DOHH2 (cell line): ENCODE results near the gene MYH6.

Experiments
- EZH2phosphoT487 ChIP-seq: fragments of 200-600 bp; sonication (generic); IDR thresholded peaks from 2 replicates; pipeline ENCODE4 v1.6.1; 2017; ENCODE audit warnings: borderline replicate concordance, mild to moderate bottlenecking, antibody characterized with exemption, low read length, moderate library complexity, mixed read lengths
- TF ChIP-seq, protein P1 (sequence below): fragments of 200-600 bp; sonication (generic); IDR thresholded peaks from one replicate; pipeline ENCODE4 v1.5.1; 2014; ENCODE audit warnings: antibody characterized with exemption, mild to moderate bottlenecking, low read depth, low read length; ENCODE audit not compliant: poor library complexity, severe bottlenecking

- TF ChIP-seq, protein P1, sequence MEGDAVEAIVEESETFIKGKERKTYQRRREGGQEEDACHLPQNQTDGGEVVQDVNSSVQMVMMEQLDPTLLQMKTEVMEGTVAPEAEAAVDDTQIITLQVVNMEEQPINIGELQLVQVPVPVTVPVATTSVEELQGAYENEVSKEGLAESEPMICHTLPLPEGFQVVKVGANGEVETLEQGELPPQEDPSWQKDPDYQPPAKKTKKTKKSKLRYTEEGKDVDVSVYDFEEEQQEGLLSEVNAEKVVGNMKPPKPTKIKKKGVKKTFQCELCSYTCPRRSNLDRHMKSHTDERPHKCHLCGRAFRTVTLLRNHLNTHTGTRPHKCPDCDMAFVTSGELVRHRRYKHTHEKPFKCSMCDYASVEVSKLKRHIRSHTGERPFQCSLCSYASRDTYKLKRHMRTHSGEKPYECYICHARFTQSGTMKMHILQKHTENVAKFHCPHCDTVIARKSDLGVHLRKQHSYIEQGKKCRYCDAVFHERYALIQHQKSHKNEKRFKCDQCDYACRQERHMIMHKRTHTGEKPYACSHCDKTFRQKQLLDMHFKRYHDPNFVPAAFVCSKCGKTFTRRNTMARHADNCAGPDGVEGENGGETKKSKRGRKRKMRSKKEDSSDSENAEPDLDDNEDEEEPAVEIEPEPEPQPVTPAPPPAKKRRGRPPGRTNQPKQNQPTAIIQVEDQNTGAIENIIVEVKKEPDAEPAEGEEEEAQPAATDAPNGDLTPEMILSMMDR = no peak
- no peak for TF ChIP-seq EZH2phosphoT487
Observed at GRCh38 chr14:23358553-23359166, 49.4 kb downstream of the MYH6 start.
